Left ventricle myocardium inferior (tissue), 1 donor: ENCODE results near the gene ATP6V1G2. TPM values are rescaled to one million over a fixed set of nuclear protein-coding genes. Genes with fewer than 3 reads are reported as not detected.

Source experiments
- DNase-seq: peaks from one replicate; pipeline ENCODE4 v3.0.0-alpha.2; 2020
- H3K27ac ChIP-seq: fragments of 200-600 bp; replicated peaks from 2 replicates; pipeline ENCODE4 v1.8.0; 2021
- H3K27me3 ChIP-seq: fragments of 200-600 bp; 2 replicates; pipeline ENCODE4 v1.8.0; 2021; ENCODE audit warnings: low read depth
- H3K36me3 ChIP-seq: fragments of 200-600 bp; 2 replicates; pipeline ENCODE4 v1.8.0; 2021
- H3K4me1 ChIP-seq: fragments of 200-600 bp; 2 replicates; pipeline ENCODE4 v1.8.0; 2021
- H3K4me3 ChIP-seq: fragments of 200-600 bp; 2 replicates; pipeline ENCODE4 v1.8.0; 2021; ENCODE audit warnings: mild to moderate bottlenecking, moderate library complexity
- H3K9me3 ChIP-seq: fragments of 200-600 bp; replicated peaks from 2 replicates; pipeline ENCODE4 v1.8.0; 2021
- CTCF ChIP-seq: fragments of 200-600 bp; IDR thresholded peaks from 2 replicates; pipeline ENCODE4 v1.8.0; 2021; ENCODE audit warnings: antibody characterized with exemption, mild to moderate bottlenecking, borderline replicate concordance
- intact Hi-C: fragments of 100-400 bp; cut with micrococcal nuclease; formaldehyde crosslinking; loops from one replicate; pipeline ENCODE4 v1.11.0; 2022
- total RNA-seq: library from RNA; stranded (reverse); fragmentation: NEBNext Ultra II Directional; extraction: Animal tissue kit (Norgen Biotek cat#: 25700); gene quantifications from one replicate; pipeline ENCODE4 v1.2.1, GENCODE V29; 2021
- donor health status: DM: no; HTN: yes; CAD: no; lungs with severe emphysema.

ATP6V1G2 gene
- total RNA-seq, 1 donor from 2014 or later = 1.6 TPM

GRCh38 chr6:31573239-31574105 lies 27.1 kb upstream of the ATP6V1G2 start:
- no peak for TF ChIP-seq CTCF
- Histone ChIP-seq H3K36me3 (no peaks in the 10 kb centered on the region), H3K27me3 (no peaks in the 10 kb centered on the region), H3K27ac (no peak overlapping the region), H3K4me1 (peaks cover 10% of the 10 kb centered on the region), H3K9me3 (no peaks in the 10 kb centered on the region), H3K4me3 (no peak overlapping the region)
- no peak for DNase-seq
- intact Hi-C loops = no loop called here

- Histone ChIP-seq H3K27ac (no peak within 1 kb of the TSS), H3K4me1 (peaks cover 9% of the 10 kb centered on the region), H3K27me3 (no peaks in the 10 kb centered on the region), H3K9me3 (no peaks in the 10 kb centered on the region), H3K36me3 (no peaks in the 10 kb centered on the region), H3K4me3 (no peak within 1 kb of the TSS)
- intact Hi-C loops = no loop called here
- DNase-seq = no peak
- no peak for TF ChIP-seq CTCF
These were observed 25.9 kb upstream of the ATP6V1G2 start, which contains the start of gene LTA for GRCh38 chr6:31572041-31572911. Gene LTA (plus strand): TSS chr6:31572289. CDS start chr6:31572743, 454 bp downstream.

- no peaks in the 10 kb centered on the region for H3K4me1 ChIP-seq
- H3K27ac ChIP-seq = no peak overlapping the region
- no peak for DNase-seq
- intact Hi-C loops = no loop called here
- H3K36me3 ChIP-seq = no peaks in the 10 kb centered on the region
- no peak overlapping the region for H3K4me3 ChIP-seq
- no peak for TF ChIP-seq CTCF
- H3K27me3 ChIP-seq = no peaks in the 10 kb centered on the region
- H3K9me3 ChIP-seq = no peaks in the 10 kb centered on the region
These were observed 23.6 kb upstream of the ATP6V1G2 start for GRCh38 chr6:31569861-31570536.

- Histone ChIP-seq H3K27me3 (no peaks in the 10 kb centered on the region), H3K4me3 (no peak overlapping the region), H3K9me3 (no peaks in the 10 kb centered on the region), H3K36me3 (no peaks in the 10 kb centered on the region), H3K27ac (no peak overlapping the region), H3K4me1 (no peaks in the 10 kb centered on the region)
- TF ChIP-seq CTCF = no peak
- intact Hi-C loops = no loop called here
- DNase-seq = no peak
These were observed 22.1 kb upstream of the ATP6V1G2 start for GRCh38 chr6:31568537-31568961.

- no peaks in the 10 kb centered on the region for H3K36me3 ChIP-seq
- H3K27me3 ChIP-seq = no peaks in the 10 kb centered on the region
- TF ChIP-seq CTCF = no peak
- intact Hi-C loops = no loop called here
- H3K4me3 ChIP-seq = no peak overlapping the region
- H3K4me1 ChIP-seq = no peaks in the 10 kb centered on the region
- H3K9me3 ChIP-seq = no peaks in the 10 kb centered on the region
- DNase-seq = no peak
- H3K27ac ChIP-seq = no peak overlapping the region
These were observed 21.3 kb upstream of the ATP6V1G2 start for GRCh38 chr6:31567531-31568370.
